Activated naive CD4-positive, alpha-beta T cell treated with Interleukin-2 at 50 U/mL for 16 hours (primary cell): ENCODE data around the gene KCNE5.
"Not testable (repeated sequence)": the region's sequence is repeated elsewhere in the genome, so short reads cannot be mapped to it uniquely, and the experiment has no call there.

ENCODE experiments used
- DNase-seq: peaks from one replicate; pipeline ENCODE4 v3.0.0-alpha.2; 2020

The KCNE5 gene

DNA sequence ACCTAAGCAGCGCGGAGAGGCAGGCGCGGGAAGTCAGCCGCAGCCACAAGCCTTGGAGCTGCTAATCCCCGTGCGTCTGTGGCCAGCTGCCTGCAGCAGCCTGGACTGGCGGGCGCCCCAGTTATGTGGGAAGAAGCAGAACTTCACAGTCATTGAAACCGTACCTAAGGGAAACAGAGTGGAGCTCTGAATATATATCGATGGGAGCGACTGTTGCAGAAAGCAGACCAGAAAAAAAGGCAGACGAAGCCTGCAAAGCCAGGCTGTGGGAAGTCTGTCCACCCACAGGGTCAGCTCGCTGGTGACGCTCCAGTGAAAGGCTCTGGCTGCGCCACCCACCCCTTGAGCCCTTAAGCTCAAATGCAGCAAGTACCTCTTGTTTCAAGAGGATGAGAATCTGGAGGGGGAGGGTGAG, 24.7 kb downstream of the KCNE5 start:
- DNase-seq = no peak

DNA sequence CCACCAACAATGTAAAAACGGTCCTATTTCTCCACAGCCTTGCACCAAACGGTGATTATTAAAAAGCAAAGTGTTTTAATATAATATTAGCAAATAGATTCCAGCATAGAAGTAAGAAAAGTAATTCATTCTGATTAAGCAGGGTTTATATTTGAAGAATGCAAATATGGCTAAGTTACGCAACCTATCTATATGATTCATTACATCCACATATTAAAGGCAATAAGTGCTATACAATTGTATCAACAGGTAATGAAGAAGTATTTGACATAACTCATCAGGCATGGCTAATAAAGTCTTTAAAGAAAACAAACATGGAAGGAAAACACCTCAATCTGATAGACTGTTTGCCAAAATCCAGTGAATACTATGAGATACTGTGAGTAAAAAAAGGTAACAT, 29.0 kb downstream of the KCNE5 start:
- no peak for DNase-seq

DNA sequence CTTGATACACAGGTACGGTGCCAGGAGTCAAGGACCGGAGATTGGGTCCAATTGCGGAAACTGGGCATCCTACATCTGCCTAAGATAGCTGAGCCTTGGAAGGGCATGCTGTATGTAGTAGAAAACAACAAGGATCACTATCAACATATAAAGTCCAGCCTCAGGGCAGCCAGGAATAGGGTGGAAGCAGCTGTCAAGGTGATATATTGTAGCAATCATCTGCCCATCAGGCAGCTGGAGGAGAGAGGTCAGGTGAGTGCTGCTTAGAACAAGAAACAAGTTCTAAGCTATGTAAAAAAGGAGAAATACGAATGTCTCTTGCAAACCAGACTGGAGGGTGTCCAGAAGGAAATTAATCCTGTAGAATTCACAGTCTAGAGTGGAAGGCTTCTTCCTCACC, 34.8 kb downstream of the KCNE5 start:
- DNase-seq = no peak

DNA sequence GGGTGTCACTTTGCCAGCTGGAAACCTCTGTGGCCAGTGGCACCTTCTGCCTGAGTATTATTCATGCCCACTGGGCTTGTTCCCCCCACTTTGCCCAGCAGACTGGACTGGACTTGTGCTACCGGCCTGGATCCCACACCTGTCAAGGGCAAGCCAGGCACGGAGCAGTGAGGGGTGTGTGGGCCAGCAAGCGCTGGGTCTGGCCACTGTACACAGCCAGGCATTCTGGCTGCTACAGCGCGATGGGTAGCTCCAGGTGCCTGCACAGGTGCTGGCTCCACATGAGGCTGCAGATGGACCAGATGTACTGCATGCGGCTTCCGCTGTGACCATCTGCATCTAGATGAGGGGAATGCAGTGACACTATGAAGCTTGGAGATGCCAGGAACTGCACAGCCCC, 39.5 kb downstream of the KCNE5 start:
- DNase-seq = no peak

DNA sequence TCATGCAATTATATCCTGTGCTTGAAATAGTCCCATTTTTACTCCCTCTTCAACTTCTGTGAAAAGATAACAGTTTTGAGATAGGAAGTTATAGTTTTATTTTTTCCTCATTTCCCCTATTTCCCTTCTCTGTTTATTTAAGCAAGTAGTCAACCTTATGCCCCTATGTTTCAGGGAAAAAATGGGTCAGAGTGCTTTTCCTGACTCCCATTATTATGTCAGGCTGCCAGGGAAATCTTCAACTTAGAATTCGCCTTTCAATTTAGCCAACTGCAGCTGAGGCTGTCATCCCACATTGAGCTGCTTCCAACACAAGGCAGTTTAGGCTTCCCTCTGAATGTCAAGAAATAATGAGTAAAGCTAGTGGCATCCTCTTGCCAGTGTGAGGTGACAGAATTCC, 46.1 kb downstream of the KCNE5 start:
- DNase-seq = no peak

DNA sequence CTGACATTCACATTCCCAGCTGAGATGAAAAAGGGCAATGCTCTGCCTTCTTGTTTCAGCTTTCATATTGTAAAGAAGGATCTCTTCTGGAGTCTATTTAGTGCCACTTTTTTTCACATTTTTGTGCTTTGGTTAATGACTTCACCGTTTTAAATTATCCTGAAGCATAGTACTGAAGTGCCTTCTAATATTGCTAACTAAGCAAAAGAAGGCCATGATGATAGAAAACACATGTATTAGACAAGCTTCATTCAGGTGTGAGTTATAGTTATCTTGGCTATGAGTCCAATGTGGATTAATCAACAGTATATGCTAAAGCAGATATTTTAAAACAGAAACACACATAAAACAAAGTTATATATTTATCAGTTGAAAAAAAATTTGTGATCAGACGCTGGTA, 47.9 kb downstream of the KCNE5 start:
- DNase-seq = no peak

DNA sequence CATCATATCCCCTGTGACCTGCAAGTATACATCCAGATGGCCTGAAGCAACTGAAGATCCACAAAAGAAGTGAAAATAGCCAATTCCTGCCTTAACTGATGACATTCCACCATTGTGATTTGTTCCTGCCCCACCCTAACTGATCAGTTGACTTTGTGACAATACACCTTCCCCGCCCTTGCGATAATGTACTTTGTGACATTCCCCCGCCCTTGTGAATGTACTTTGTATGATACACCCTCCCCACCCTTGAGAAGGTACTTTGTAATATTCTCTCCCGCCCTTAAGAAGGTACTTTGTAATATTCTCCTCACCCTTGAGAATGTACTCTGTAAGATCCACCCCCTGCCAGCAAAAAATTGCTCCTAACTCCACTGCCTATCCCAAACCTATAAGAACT, 48.9 kb downstream of the KCNE5 start:
- not testable (repeated sequence) for DNase-seq
